HG03108 (cell line): ENCODE measurements around the gene TADA1.
"Not testable (repeated sequence)": the region's sequence is repeated elsewhere in the genome, so short reads cannot be mapped to it uniquely, and the experiment has no call there.

Experiments
- ATAC-seq: cut with Tn5 transposase; IDR thresholded peaks from one replicate; pipeline ENCODE4 v1.9.1; 2021; ENCODE audit warnings: moderate library complexity; ENCODE audit not compliant: unreplicated experiment

TADA1 gene

DNA sequence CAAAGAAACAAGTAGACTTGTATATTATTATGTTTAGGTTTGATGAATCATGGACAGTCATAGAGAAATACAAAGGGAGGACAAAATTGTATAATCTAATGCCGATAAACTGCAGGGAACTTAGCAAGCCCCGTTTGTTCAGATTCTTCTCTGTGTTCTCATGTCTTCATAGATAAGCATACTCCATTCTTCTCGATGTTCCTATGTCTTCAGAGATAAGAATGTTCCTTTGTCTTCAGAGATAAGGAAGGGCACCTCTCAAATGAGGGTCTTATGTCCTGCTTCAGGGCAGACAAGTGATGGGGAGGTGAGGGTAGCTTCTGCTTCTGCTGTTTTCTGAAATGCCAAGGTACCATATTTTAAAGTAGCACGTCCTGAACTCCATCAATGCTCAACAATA lies 19.7 kb upstream of the TADA1 start:
- ATAC-seq: no peak

DNA sequence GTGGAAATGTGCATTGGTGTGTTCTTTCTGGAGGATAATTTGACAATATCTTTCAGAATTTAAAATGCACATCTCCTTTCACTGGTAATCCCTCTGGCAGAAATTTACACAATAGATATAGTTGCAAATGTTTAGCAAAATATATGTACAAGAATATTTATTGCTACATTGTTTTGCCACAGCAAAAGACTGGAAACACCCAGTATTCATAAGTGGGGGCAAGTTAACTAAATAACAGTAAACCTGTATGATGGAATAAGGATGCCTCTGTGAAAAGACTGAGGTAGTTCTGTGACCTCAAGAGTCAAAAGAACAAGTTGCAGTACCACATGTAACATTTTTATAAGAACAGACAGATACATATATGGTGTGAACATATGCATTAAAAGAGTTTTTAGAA lies 13.7 kb upstream of the TADA1 start:
- ATAC-seq: no peak

DNA sequence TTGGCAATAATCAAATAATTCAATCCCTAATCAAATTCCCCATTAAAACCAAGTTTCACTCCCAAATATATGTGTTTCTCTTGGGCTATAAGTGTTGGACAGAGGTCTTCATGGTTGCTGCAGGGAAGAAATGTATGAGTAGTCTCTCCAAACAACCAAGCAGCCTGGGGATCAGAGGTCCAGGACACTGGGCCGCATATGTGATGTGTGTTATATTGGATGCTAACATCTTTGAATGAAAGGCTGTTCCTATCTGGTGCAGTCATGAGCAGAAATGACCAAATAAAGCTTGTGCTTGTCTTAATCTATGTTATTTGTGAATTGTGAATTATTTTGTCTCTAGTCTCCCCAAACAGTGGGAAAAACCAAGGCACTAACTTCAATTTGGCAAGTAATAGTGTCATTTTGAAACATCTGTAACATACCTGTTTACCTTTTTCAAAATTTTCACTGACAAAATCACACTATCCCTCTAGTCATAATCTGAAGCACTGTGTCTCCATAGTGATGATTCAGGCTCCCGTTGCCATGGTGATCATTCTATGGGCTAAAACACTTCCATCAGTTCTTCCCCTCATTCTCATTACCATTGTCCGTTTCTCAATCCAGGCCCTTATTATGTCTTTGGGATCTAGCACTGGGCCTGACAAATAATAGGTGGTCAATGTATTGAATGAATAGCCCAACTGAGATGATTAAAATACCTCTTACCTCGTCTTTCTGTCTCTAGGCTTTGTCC lies 12.5 kb upstream of the TADA1 start:
- ATAC-seq: no peak

DNA sequence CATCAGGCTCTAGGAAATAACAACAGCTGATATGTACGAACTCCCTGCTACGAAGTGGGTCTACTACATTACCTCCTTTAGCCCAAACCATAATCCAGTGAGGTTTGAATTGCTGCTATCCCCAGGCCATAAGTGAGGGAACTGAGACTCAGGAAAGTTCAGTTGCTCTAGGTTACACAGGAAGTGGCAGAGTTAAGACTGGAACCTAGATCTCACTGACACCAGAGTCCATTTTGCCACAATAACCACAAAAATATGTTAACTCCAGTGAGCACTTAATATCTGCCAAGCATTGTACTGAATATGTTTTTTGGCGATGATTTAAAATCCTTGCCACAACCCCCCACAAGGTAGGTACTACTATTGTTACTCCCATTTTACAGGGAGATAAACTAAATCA lies 8.9 kb upstream of the TADA1 start:
- ATAC-seq: no peak

DNA sequence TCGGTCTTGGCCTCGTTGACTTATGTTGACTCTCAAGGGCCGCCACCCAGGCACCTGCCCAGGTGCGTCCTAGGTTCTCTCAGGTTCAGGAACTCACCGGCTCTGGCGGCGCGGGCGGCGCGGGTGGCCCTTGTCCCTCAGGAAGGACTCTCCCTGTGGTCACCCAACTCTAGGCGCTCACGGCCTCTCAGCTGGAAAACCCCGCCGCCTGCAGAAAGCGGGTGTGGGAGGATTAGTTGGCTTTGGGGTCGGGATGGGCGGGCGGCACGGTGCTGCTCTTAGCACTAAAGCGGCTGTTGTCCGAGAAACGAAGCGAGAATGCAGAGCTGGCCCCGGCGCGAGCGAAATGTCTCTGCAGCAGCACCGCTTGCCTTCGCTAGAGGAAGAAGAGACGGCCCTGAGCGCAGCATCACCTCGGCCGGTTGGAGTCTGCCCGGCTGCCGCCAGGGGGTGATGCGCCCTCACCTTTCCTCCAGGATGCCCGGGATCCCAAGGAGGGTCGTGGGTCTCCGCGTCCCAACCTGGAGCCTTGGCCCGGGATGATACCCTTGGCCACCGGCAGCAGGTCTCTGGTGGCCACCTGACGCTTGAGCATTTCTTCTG lies 8.1 kb upstream of the TADA1 start:
- ATAC-seq: no peak

DNA sequence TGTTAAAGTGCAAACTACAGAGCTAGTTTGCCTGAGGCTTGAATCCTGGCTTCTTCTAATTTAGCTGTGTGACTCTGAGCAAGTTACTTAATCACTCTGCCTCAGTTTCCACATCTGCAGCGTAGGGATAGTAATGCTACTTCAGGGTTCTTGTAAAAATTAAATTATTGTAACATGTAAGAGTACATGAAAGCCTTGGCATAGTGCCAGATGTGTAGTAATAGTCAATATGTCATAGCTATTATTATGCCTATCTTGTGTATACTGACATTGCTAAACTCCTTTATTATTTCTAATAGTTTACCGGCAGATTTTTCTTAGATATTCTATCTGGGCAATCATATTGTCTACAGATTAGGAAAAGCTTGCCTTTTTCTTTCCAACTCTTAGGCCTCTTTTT lies 6.8 kb upstream of the TADA1 start:
- ATAC-seq: no peak

DNA sequence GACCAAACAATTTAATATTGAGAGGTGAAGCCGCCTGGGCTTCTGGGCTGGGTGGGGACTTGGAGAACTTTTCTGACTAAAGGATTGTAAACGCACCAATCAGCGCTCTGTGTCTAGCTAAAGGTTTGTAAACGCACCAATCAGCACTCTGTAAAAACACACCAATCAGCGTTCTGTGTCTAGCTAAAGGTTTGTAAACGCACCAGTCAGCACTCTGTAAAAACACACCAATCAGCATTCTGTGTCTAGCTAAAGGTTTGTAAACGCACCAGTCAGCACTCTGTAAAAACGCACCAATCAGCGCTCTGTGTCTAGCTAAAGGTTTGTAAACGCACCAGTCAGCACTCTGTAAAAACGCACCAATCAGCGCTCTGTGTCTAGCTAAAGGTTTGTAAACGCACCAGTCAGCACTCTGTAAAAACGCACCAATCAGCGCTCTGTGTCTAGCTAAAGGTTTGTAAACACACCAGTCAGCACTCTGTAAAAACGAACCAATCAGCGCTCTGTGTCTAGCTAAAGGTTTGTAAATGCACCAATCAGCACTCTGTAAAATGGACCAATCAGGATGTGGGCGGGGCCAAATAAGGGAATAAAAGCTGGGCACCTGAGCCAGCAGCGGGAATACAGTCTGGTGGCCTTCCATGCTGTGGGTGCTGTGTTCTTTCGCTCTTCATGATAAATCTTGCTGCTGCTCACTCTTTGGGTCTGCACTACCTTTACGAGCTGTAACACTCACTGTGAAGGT lies 2.3 kb upstream of the TADA1 start:
- ATAC-seq: not testable (repeated sequence)

DNA sequence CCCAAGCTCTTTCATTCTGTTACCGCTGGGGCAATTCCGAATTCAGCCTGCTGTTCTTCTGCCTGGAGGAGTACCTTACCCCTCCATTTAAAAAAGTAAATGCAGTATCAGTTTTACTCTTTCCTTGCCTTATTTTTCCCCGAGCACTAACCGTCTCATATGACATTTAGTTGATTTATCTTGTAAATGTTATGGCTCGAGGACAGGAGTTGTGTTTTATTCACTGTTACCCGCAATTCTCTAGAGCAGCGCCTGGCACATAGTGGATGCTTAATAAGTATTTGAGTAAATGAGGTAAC lies 425 bp upstream of the TADA1 start:
- ATAC-seq: no peak

DNA sequence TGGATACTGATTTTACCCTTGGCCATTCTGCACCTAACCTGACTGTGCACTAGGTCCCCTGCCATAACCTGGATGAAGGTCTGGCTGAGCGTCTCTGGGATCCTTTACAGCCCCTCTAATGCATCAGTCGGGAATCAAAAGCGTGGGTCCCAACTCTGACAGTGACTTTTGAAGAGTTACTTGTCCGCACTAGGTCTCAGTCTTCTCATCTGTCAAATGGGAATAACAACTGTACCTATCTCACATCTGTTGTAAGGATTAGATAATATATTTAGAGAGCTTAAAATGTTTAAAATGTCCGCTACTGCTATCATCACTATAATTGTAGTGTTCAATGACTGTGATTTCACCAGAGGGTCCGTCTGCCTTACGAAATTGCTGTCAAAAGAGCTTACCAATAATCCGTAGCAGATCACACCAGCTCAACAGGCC lies 746 bp downstream of the TADA1 start:
- ATAC-seq: no peak

DNA sequence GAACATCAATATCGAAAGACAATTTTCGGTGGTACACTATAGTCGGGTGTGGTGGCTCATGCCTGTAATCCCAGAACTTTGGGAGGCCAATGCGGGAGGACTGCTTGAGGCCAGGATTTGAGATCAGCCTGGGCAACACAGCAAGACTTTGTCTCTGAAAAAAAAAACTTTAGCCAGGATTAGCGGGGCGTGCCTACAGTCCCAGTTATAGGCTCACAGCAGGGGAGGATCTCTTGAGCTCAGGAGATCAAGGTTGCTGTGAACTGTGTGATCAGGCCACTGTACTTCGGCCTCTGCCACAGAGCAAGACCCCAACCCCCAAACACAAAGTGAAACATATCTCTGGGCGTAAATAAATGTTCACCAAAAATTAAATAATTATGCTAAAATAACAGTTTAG lies 1.6 kb downstream of the TADA1 start:
- ATAC-seq: no peak

DNA sequence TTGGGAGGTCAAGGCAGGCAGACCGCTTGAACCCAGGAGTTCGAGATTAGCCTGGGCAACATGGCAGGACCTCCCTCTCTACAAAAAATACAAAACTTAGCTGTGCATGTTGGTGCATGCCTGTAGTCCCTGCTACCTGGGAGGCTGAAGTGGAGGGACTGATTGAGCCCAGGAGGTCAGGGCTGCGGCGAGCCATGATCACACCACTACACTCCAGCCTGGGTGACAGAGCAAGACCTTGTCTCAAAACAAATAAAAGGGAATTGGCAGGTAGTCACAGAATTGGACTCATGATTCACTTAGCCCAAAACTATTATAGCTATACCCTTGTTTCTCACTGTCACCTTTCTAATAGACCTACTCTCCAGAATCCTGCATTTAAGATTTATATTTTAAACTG lies 5.5 kb downstream of the TADA1 start:
- ATAC-seq: no peak

DNA sequence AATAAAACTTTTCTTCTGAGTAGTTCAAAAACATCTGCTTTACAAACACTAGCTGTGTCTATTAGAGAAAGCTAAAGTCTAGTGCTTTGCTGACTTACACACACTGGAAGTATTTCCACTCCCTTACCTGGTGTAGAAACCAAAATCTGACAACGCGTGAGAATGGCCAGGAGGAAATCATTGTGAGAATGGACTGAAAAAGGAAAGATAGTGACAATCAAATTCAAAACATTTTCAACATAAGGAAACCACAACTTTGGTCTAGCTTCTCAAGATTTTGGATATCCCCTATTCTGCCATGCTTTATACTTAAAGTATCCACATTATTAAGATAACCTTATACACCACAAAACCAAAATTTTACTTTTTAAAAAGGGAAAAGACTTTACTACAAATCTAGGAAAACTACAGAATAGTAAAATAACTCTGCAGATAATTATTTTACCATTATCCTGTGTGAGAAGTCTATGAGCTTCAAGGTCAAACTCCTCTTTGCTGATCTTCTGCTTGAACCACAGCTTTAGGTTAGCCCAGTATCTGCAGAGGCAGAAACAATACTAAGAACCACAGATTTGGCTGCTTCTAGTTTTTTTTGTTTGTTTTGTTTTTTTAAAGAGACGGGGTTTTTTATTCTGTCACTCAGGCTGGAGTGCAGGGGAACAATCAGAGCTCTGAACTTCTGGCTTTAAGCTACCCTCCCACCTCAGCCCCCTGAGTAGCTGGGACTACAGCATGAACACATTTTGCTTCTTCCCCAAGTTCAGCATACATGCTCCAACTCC lies 6.6 kb downstream of the TADA1 start:
- no peak for ATAC-seq

DNA sequence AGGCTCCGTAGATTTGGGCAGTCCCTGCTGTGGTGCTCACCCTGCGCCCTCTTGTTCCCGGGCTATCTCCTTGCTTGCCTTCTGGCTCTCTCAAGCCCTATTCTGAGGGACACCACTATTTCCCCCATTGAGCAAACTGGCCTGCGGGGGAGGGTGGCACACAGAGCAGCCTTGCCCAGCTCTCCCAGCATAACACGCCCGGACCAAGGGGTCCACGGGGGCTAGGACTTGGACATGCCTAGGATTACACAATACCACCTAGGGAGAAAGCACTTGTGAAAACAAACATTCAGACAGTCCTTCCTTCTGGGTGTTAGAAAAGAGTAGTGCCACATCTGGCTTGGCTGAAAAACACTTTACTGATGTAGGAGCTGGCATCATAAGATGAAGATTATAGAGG lies 7.4 kb downstream of the TADA1 start:
- no peak for ATAC-seq

DNA sequence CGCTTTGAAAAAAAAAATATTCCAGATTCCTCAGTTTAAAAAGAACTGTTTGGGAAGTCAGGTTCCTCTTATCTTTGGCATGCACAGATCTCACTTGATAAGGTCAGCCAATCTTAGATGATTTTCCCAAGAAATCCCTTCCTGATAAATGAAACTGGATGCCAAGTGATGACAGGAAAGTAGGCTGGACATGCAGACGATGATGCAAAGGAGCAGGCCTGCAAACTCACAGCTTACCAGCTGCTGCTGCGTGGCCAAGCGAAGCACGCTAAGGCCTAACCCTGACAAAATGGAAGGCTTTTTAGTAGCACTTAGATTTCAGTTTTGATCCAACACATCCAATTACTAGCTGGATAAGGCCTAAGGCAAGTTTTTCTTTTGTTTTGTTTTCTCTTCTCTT lies 10.1 kb downstream of the TADA1 start:
- ATAC-seq: no peak

DNA sequence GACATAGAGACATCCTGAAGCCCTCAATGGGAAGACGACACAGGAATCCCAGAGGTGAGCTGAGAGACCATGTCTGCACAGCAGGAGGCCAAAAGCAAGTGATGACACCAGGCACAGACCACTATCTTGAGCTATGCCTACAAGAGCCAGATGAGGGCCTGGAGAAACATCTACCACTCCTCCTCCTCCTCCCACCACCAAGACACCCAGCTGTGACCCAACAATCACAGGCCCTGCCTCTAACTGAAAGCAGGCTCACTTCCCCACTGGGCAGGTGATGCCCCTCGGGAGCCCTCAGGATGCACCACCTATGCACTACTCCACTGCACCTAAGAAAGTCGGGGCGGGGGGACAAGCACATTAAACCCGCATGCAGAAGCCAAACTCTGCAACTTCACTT lies 16.5 kb downstream of the TADA1 start:
- peak; percentile 56 for ATAC-seq

DNA sequence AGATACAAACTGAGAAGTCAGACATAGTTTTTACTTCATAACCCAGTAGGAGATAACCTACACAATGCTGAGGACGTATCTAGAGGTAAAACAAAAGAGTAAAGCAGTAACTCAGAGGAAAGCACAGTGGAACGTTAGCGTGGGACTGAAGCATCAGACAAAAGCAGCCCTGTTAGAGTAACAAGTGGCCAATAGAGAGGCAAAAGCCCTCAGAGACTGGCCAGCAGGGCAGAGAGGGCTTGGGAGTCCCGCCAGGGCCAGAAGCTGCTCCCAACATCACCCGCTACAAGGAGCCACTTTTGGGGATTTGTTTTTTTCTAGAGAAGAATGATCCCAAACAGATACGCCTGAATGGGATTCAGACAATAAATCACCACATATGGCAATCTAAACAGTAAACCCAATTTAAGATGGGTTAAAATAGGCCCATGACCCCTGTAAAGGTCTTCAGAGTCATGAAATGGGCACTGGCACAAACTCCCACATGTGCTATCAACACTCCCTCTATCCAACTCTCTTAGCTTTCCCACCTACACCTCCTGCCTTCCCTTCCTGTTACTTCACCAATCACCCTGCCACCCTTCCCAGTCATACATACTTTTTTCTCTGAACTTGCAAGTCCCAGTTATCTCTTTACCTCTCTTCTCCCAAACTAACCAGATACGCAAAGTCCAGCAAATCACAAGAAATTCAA lies 17.2 kb downstream of the TADA1 start:
- no peak for ATAC-seq

DNA sequence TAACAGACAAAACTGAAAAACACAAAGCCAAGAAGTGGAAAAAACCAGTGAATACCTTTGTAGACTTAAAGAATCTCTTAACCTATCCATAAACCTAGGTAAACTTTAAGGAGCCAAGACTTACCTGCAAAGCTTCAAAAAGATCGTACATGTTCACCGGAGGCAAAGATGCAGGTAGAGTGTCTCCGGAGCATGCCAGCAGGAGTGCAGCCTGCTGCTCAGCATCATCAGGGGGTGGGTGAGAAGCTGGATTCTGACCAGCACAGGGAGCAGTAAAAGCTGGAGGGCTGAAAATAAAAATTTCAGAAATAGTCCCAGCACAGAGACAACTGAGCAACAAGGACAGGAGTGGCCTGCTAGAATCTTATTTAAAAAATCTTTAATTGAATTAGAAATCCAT lies 18.1 kb downstream of the TADA1 start:
- no peak for ATAC-seq

DNA sequence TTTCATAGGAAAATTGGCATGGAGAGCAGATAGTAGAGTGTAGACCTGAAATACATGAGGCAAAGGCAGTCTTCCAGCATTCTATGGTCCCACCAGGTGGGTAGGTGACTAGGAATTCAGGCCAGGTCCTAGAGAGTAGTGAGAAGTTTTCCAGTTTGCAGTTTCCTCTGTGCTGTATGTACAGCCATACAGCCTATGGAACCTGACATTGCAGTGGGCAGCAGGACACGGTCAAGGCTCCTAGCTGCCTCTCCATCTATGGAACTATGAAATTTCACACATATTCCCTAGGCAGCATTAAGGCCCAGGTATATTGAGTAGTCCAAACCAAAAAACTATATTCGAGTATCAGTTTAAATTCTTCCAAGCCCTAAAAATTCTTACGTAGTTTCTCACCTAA lies 20.5 kb downstream of the TADA1 start:
- no peak for ATAC-seq

DNA sequence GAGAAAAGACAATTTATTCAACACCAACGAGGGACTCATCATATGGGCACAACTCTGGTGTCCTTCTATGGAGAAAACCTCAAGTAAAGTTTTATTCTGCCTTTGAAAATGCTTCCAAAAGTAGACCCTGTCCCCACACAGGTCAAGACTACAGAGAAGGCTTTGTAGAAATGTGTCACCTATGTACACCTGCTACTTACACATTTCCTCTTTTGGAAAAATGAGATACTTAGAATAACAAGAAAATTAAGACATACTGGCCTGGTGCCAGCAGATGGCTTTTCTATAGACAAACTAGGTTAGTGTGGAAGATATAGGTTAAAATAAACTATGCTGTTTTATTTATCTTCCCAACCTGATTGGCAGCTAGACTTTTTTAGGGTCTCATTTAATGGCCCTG lies 23.1 kb downstream of the TADA1 start:
- ATAC-seq: no peak

DNA sequence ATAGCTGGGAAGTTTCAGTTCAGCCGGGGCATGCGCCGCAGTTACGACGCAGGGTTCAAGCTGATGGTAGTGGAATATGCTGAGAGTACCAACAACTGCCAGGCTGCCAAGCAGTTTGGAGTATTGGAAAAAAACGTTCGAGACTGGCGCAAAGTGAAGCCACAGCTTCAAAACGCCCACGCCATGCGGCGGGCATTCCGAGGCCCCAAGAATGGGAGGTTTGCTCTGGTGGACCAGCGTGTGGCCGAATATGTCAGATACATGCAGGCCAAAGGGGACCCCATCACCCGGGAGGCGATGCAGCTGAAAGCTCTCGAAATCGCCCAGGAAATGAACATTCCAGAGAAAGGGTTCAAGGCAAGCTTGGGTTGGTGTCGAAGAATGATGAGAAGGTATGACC lies 26.9 kb downstream of the TADA1 start:
- ATAC-seq: no peak

DNA sequence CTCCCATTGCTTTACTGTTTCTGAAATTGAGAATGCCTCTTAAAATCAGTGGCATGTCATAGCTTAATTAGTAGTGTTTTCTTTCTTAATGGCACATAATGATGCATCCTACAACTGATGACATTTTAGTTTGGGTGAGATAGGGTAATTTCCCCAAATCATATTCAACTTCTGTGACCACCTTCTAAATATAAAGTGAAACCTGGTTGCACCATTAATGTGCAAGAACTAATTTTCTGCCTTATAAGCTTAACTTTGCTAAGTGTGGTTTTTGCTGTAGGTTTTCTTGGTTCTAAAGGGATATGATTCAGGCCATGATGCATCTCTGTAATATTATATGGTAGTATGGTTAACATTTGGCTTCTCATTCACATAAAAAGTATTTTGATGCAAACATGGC lies 27.9 kb downstream of the TADA1 start:
- ATAC-seq: no peak
